Inflammatory macrophage (primary cell): ENCODE data around the gene LGALS7.
"Not testable (repeated sequence)": the region's sequence is repeated elsewhere in the genome, so short reads cannot be mapped to it uniquely, and the experiment has no call there.

ENCODE experiments used
- DNase-seq, 2 donors: peaks; one replicate each; pipeline ENCODE4 v3.0.0-alpha.2; 2020 to 2022

Gene LGALS7

DNA sequence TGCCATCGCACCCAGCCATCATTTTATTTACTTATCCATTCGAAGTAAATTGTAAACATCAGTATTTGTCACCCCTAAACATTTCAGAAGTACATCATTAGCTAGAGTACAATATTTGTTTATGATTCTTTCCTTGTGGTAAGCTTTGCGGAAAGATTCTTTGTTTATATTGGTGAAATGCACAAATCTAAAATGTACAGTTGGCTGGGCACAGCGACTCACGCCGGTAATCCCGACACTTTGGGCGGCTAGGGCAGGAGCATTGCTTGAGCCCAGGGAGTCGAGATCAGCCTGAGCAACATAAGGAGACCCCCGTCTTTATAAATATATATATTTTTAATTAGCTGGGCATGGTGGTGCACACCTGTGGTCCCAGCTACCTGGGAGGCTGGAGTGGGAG is 25.8 kb upstream of the LGALS7 start:
- DNase-seq, result no peak

DNA sequence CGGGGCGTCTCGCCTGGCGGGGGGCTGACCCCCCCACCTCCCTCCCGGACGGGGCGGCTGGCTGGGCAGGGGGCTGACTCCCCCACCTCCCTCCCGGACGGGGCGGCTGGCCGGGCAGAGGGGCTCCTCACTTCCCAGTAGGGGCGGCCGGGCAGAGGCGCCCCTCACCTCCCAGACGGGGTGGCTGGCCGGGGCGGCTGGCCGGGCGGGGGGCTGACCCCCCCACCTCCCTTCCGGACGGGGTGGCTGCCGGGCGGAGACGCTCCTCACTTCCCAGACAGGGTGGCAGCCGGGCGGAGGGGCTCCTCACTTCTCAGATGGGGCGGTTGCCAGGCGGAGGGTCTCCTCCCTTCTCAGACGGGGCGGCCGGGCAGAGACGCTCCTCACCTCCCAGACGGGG is 24.5 kb upstream of the LGALS7 start:
- DNase-seq, result not testable (repeated sequence)

GRCh38 chr19:38796154-38796553 is 22.8 kb upstream of the LGALS7 start:
- no peak for DNase-seq

GRCh38 chr19:38795549-38795948 is 22.2 kb upstream of the LGALS7 start:
- no peak for DNase-seq

DNA sequence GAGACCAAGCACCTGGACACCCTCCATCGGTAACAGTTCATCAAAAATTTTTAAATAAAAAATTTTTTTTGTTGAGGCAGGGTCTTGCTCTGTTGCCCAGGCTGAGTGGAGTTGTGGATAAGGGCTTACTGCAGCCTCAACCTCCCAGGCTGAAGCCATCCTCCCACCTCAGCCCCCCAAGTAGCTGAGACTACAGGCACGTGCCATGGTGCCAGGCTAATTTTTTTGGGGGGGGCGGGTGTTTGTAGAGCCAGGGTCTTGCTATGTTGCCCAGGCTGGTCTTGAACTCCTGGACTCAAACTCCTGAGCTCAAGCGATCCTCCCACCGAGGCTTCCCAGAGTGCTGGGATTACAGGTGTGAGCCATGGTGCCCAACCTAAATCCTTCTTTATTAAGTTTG is 20.4 kb upstream of the LGALS7 start:
- no peak for DNase-seq

- no peak for DNase-seq
These were observed 19.9 kb upstream of the LGALS7 start for GRCh38 chr19:38793177-38793576.

- peak; percentile 29 to 42 for DNase-seq
These were observed 19.2 kb upstream of the LGALS7 start for GRCh38 chr19:38792250-38793111.

GRCh38 chr19:38791451-38792064 is 18.2 kb upstream of the LGALS7 start:
- DNase-seq, result not testable (repeated sequence)

GRCh38 chr19:38790507-38791403 is 17.4 kb upstream of the LGALS7 start:
- DNase-seq, result not testable (repeated sequence)

DNA sequence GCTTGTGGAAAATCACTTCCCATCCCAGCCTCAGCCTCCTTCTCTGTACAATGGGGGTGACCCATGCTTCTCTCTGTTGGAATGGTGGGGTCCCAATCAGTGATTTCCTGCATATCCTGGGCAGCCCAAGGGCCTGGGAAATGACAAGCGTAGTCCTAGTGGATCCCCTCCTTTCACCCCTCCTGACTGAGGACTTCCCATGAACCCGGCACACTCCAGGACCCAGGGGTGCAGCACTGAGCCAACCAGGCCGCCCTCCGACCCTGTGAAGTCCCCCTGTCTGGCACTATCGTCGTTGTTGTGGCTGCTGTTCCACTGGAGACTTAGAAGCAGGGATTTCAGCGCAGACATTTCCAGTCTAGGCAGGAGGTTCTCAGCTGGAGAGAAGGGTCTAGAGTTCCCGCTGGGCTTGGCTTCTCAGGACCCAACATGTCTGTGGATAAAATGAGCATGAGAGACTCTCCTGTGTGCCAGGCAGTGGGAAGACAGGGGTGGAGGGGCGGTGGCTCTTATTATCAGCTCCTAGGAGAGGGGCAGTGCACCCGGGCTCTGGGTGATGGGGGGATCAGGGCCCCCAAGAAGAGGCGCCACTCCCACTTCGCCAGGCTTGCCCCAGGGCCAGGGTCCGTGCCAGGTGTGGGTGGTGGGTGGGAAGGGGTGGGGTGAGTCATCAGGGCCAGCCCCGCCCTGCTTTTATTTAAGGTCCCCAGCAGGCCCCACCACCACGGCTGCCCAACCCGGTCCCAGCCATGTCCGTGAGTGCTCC is 15.3 kb upstream of the LGALS7 start, which contains the start of gene LGALS7B:
LGALS7B (plus strand) TSS at position 723 of the 766 bp plus-strand sequence; CDS start at position 750, 27 bp downstream.
- no peak for DNase-seq

- no peak for DNase-seq
These were observed 13.4 kb upstream of the LGALS7 start for GRCh38 chr19:38786572-38787265.

DNA sequence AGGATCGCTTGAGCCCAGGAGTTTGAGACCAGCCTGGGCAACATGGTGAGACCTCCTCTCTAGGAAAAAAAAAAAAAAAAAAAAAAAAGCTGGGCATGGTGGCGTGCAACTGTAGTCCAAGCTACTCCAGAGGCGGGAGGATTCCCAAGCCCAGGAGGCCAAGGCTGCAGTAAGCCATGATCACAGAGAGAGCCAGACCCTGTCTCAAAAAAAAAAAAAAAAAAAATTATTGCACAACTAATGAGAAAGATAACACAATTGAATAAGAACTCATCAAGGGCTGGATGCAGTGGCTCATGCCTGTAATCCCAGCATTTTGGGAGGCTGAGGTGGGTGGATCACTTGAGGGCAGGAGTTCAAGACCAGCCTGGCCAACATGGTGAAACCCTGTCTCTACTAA is 12.7 kb upstream of the LGALS7 start:
- DNase-seq, result not testable (repeated sequence)

DNA sequence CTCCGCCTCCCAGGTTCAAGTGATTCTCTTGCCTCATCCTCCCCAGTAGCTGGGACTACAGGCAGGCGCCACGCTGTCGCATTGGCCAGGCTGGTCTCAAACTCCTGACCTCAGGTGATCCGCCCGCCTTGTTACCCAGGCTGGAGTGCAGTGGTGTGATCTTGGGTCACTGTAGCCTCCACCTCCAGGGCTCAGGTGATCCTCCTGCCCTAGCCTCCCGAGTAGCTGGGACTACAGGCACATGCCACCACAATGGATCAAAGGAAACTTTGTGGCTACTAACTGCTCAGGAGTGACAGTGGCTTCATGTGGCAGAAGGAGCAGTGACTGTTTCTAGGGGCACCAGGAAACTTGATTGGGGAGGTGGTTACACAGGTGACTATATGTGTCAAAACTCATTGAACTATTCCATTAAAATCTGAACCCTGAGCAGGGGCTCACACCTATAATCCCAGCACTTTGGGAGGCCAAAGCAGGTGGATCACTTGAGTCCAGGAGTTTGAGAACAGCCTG is 11.9 kb upstream of the LGALS7 start:
- no peak for DNase-seq

DNA sequence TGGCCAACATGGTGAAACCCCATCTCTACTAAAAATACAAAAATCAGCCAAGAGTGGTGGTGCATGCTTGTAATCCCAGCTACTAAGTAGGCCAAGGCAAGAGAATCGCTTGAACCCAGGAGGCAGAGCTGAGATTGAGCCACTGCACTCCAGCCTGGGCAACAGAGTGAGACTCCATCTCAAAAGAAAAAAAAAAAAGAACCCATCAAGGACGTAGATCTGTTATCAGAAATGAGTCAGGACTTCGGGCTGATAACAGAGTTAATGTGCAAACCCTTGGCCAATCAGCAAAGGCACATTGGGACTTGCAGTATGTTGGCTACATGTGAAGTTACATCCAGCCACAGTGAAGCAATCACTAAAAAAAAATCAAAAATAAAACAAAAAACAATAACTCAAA is 10.9 kb upstream of the LGALS7 start:
- no peak for DNase-seq

- DNase-seq, result not testable (repeated sequence)
These were observed 8.9 kb upstream of the LGALS7 start for GRCh38 chr19:38782212-38782611.

DNA sequence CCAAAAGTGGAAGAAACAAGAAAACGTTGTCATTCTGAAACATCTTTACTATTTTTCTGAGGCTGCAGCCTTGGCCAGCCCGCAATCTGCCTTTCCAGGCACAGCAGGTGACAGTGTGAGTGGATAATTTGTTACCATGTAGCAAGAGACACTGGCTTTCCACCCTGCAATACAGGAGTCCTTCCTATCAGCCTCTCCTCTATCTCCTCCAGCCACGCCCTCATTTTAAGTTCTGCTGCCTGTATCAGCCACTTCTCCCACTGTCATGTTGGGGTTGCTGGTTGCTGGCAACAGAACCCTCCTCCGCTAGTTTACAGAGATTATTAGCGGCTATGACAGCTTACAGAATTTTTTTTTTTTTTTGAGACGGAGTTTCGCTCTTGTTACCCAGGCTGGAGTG is 7.7 kb upstream of the LGALS7 start:
- DNase-seq, result no peak

GRCh38 chr19:38780443-38780842 is 7.1 kb upstream of the LGALS7 start:
- DNase-seq, result no peak

DNA sequence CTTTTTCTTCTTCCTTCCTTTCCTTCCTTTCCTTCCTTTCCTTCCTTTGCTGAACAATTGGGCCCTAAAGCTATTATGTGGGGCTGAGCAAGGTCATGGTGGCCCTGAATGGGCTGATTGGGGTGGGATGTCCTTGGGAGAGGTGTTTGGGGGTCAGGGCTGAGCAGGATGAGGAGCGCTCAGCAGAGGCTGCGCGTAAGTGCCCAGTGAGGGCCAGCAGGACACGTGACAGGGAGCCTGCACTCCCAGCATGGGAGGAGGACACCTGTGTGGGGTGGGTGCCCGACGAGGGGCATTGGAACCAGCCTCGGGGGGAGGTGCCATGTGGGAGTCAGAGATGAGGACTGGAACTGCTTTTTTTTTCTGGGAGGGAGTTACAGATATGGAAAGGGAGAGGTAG is 5.4 kb upstream of the LGALS7 start:
- DNase-seq, result no peak

GRCh38 chr19:38774181-38774950 is 1.0 kb upstream of the LGALS7 start:
- no peak for DNase-seq

DNA sequence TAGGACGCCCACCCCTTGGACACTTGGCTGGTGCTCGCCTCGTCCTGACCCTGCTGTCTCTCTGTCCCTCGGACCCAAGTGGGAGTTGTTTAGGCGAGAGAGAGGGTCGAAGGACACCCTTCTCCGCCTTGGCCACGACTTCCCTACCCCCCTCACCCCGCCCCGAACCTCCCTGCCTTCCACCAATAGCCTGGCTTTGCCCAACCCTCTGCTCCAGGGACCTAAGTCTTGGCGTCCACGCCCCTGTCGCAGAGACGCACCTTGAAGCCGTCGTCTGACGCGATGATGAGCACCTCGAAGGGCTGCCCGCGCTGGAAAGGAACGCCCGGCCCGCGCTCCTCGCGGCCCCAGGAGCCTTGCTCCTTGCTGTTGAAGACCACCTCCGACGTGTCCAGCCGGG is 1.7 kb downstream of the LGALS7 start:
- not testable (repeated sequence) for DNase-seq

GRCh38 chr19:38770949-38771275 is 2.4 kb downstream of the LGALS7 start:
- DNase-seq, result not testable (repeated sequence)
